HepG2 (cell line): ENCODE data around the gene RANBP3. TPM values are rescaled to one million over a fixed set of nuclear protein-coding genes. Genes with fewer than 3 reads are reported as not detected.

Experiments
- ATAD3A ChIP-seq: sonication (generic); formaldehyde crosslinking; IDR thresholded peaks from 2 replicates; pipeline ENCODE4 v1.4.0; 2020; ENCODE audit warnings: missing genetic modification reagents
- ATM ChIP-seq: fragments of 450-650 bp; IDR thresholded peaks from 2 replicates; pipeline ENCODE4 v1.7.1; 2017; ENCODE audit warnings: mild to moderate bottlenecking, borderline replicate concordance
- EP300 ChIP-seq, 3 experiments: sonication (generic) in 1 of 3; formaldehyde crosslinking in 1 of 3; IDR thresholded peaks; 2 replicates each; pipeline versions ENCODE4 v1.5.1 to v1.6.1; 2011 to 2020; ENCODE audit warnings: low read depth in 2 of 3, low read length in 2 of 3, borderline replicate concordance in 1 of 3, improper control_type of control experiment in 1 of 3, mild to moderate bottlenecking in 1 of 3, missing genetic modification reagents in 1 of 3, moderate library complexity in 1 of 3
- GATA4 ChIP-seq: sonication (generic); IDR thresholded peaks from 2 replicates; pipeline ENCODE4 v1.6.1; 2016; ENCODE audit warnings: antibody characterized with exemption, low read depth, borderline replicate concordance
- HMG20A ChIP-seq: IDR thresholded peaks from 2 replicates; pipeline ENCODE4 v1.6.1; 2016; ENCODE audit warnings: borderline replicate concordance
- IRF2 ChIP-seq: IDR thresholded peaks from 2 replicates; pipeline ENCODE4 v1.6.1; 2018; ENCODE audit warnings: missing genetic modification reagents, missing compliant biosample characterization
- KDM3A ChIP-seq: IDR thresholded peaks from 2 replicates; pipeline ENCODE4 v1.6.1; 2018; ENCODE audit warnings: low read depth, missing compliant biosample characterization
- MIXL1 ChIP-seq: IDR thresholded peaks from 2 replicates; pipeline ENCODE4 v1.6.1; 2016
- NFIB ChIP-seq: sonication (generic); formaldehyde crosslinking; IDR thresholded peaks from 2 replicates; pipeline ENCODE4 v1.9.0; 2021; ENCODE audit warnings: missing genetic modification reagents, mild to moderate bottlenecking, borderline replicate concordance
- NFKBIZ ChIP-seq: IDR thresholded peaks from 2 replicates; pipeline ENCODE4 v1.6.1; 2018; ENCODE audit warnings: missing genetic modification reagents, missing compliant biosample characterization
- POLR2G ChIP-seq: fragments of 200-400 bp; formaldehyde crosslinking; IDR thresholded peaks from 2 replicates; pipeline ENCODE4 v1.6.1; 2018; ENCODE audit warnings: mild to moderate bottlenecking, low read depth, low read length, moderate library complexity
- SOX6 ChIP-seq, 2 experiments: fragments of 450-650 bp in 1 of 2; sonication (generic) in 1 of 2; formaldehyde crosslinking in 1 of 2; IDR thresholded peaks; 2 replicates each; pipeline versions ENCODE4 v1.4.0 to v1.6.1; 2017 to 2020; ENCODE audit warnings: antibody characterized with exemption in 1 of 2, mild to moderate bottlenecking in 1 of 2, missing genetic modification reagents in 1 of 2
- THAP11 ChIP-seq: IDR thresholded peaks from 2 replicates; pipeline ENCODE4 v1.6.1; 2016; ENCODE audit warnings: missing biosample characterization, missing genetic modification reagents
- ZSCAN29 ChIP-seq: sonication (generic); formaldehyde crosslinking; conservative IDR thresholded peaks from 2 replicates; pipeline ENCODE4 v1.4.0; 2020; ENCODE audit warnings: mild to moderate bottlenecking, missing genetic modification reagents
- polyA plus RNA-seq, 8 experiments: library from polyadenylated mRNA; depleted of rRNA in 3 of 8; stranded (reverse) in 7 of 8; unstranded in 1 of 8; fragments of >200 nt; fragmentation: Illumina TruSeq in 4 of 8; extraction: Trizol in 4 of 8; gene quantifications; 2 replicates each; pipeline versions ENCODE4 v1.2.1 to v1.2.3, GENCODE V29; 2011 to 2016; ENCODE audit warnings: low read depth in 4 of 8, missing spikeins in 1 of 8, mixed read lengths in 1 of 8; ENCODE audit not compliant: insufficient read depth in 1 of 8
- total RNA-seq, 5 experiments: library from RNA; depleted of rRNA; stranded (reverse); fragments of >200 nt; fragmentation: Illumina TruSeq; extraction: Trizol; gene quantifications; 2 replicates each; pipeline ENCODE4 v1.2.3, GENCODE V29; 2016; ENCODE audit warnings: low read depth in 1 of 5
- TF ChIP-seq, protein P1 (sequence below): IDR thresholded peaks from 2 replicates; pipeline ENCODE4 v1.6.1; 2016
- TF ChIP-seq, protein P2 (sequence below): sonication (generic); formaldehyde crosslinking; IDR thresholded peaks from 2 replicates; pipeline ENCODE4 v1.9.0; 2022; ENCODE audit warnings: missing genetic modification reagents, mild to moderate bottlenecking, borderline replicate concordance
- TF ChIP-seq, protein P3 (sequence below): sonication (generic); formaldehyde crosslinking; IDR thresholded peaks from 2 replicates; pipeline ENCODE4 v1.8.1; 2023; ENCODE audit warnings: missing genetic modification reagents, mild to moderate bottlenecking, borderline replicate concordance
- TF ChIP-seq, protein P4 (sequence below): sonication (generic); formaldehyde crosslinking; IDR thresholded peaks from 2 replicates; pipeline ENCODE4 v1.5.1; 2020; ENCODE audit warnings: missing genetic modification reagents, mild to moderate bottlenecking, borderline replicate concordance
- TF ChIP-seq, protein P5 (sequence below): IDR thresholded peaks from 2 replicates; pipeline ENCODE4 v1.6.1; 2012; ENCODE audit warnings: low read depth, low read length, improper control_type of control experiment

RANBP3 gene
- total and polyA plus RNA-seq, 2 of the 13 experiments (the other 11 are each of a cell fraction or from before 2014, with no cell fraction given), result 39.5 to 149 TPM

DNA sequence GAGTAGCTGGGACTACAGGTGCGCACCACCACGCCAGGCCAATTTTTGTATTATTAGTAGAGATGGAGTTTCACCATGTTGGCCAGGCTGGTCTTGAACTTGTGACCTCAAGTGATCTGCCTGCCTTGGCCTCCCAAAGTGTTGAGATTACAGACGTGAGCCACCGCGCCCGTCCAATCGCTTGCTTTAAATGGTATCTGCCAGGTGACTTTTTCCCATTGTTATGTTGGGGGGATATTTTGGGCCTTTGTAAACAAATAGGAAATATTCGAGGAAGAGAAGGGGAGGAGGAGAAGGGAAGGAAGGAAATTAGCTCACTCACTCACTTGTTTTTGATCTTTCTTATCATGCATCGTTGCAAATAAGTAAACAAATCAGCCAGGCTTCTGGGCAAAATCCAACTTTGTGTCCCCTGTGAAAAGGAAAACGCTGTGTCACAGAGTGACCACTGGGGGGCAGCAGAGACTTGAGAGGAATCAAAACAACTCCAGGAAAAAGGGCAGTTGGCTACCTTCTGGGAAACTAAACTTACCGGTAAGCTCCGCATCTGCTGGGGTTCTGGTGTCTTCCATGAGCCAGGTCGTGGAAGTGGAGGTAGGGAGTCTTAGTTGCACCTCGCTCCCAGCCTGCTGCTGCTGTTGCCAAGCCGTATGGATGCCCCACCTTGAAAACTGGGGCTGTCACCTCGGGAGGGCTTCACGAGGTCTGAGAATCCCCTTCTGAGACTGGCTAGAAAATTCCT, 9.3 kb upstream of the RANBP3 start (continued):
- TF ChIP-seq EP300 (IDR thresholded peaks at IDR 0.05; ENCODE audit: low read depth in 2 of 2, low read length in 2 of 2) (peak in 1 of 2 experiments; percentile 63; a peak in 2 of 4 replicates), EP300 (CRISPR knock-in tag; IDR thresholded peaks at IDR 0.05; ENCODE audit: borderline replicate concordance) (no peak), THAP11 (CRISPR knock-in tag) (peak; percentile 45; the same call in 1 of the 2 replicates), MIXL1 (CRISPR knock-in tag) (peak; percentile 63), ATAD3A (CRISPR knock-in tag) (no peak), IRF2 (CRISPR knock-in tag) (peak; percentile 84), HMG20A (CRISPR knock-in tag) (peak; percentile 51; the same call in 1 of the 2 replicates), ATM (no peak), NFIB (CRISPR knock-in tag) (no peak), POLR2G (no peak), NFKBIZ (0 out of 2 replicates have a peak, but pooled peaks have one; percentile 38), KDM3A (CRISPR knock-in tag) (peak; percentile 33; the same call in 1 of the 2 replicates), GATA4 (no peak), SOX6 (IDR thresholded peaks at IDR 0.05) (no peak), SOX6 (CRISPR knock-in tag; IDR thresholded peaks at IDR 0.05) (peak; percentile 89), ZSCAN29 (CRISPR knock-in tag) (no peak)
- TF ChIP-seq, protein P1, sequence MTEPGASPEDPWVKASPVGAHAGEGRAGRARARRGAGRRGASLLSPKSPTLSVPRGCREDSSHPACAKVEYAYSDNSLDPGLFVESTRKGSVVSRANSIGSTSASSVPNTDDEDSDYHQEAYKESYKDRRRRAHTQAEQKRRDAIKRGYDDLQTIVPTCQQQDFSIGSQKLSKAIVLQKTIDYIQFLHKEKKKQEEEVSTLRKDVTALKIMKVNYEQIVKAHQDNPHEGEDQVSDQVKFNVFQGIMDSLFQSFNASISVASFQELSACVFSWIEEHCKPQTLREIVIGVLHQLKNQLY (CRISPR knock-in tag), result peak; percentile 32; the same call in 1 of the 2 replicates
- TF ChIP-seq, protein P2, sequence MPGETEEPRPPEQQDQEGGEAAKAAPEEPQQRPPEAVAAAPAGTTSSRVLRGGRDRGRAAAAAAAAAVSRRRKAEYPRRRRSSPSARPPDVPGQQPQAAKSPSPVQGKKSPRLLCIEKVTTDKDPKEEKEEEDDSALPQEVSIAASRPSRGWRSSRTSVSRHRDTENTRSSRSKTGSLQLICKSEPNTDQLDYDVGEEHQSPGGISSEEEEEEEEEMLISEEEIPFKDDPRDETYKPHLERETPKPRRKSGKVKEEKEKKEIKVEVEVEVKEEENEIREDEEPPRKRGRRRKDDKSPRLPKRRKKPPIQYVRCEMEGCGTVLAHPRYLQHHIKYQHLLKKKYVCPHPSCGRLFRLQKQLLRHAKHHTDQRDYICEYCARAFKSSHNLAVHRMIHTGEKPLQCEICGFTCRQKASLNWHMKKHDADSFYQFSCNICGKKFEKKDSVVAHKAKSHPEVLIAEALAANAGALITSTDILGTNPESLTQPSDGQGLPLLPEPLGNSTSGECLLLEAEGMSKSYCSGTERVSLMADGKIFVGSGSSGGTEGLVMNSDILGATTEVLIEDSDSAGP, result no peak; the same call in 1 of the 2 replicates
- TF ChIP-seq, protein P3, sequence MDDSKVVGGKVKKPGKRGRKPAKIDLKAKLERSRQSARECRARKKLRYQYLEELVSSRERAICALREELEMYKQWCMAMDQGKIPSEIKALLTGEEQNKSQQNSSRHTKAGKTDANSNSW (CRISPR knock-in tag), result no peak
- TF ChIP-seq, protein P4, sequence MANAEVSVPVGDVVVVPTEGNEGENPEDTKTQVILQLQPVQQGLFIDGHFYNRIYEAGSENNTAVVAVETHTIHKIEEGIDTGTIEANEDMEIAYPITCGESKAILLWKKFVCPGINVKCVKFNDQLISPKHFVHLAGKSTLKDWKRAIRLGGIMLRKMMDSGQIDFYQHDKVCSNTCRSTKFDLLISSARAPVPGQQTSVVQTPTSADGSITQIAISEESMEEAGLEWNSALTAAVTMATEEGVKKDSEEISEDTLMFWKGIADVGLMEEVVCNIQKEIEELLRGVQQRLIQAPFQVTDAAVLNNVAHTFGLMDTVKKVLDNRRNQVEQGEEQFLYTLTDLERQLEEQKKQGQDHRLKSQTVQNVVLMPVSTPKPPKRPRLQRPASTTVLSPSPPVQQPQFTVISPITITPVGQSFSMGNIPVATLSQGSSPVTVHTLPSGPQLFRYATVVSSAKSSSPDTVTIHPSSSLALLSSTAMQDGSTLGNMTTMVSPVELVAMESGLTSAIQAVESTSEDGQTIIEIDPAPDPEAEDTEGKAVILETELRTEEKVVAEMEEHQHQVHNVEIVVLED (CRISPR knock-in tag), result peak; percentile 13; the same call in 1 of the 2 replicates
- TF ChIP-seq, protein P5, sequence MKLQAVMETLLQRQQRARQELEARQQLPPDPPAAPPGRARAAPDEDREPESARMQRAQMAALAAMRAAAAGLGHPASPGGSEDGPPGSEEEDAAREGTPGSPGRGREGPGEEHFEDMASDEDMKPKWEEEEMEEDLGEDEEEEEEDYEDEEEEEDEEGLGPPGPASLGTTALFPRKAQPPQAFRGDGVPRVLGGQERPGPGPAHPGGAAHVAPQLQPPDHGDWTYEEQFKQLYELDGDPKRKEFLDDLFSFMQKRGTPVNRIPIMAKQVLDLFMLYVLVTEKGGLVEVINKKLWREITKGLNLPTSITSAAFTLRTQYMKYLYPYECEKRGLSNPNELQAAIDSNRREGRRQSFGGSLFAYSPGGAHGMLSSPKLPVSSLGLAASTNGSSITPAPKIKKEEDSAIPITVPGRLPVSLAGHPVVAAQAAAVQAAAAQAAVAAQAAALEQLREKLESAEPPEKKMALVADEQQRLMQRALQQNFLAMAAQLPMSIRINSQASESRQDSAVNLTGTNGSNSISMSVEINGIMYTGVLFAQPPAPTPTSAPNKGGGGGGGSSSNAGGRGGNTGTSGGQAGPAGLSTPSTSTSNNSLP, result peak; percentile 21; the same call in 1 of the 2 replicates
